DOHH2 (cell line): ENCODE measurements around the gene TMEM54.

Experiments
- EZH2phosphoT487 ChIP-seq: fragments of 200-600 bp; sonication (generic); IDR thresholded peaks from 2 replicates; pipeline ENCODE4 v1.6.1; 2017; ENCODE audit warnings: borderline replicate concordance, mild to moderate bottlenecking, antibody characterized with exemption, low read length, moderate library complexity, mixed read lengths
- TF ChIP-seq, protein P1 (sequence below): fragments of 200-600 bp; sonication (generic); IDR thresholded peaks from one replicate; pipeline ENCODE4 v1.5.1; 2014; ENCODE audit warnings: antibody characterized with exemption, mild to moderate bottlenecking, low read depth, low read length; ENCODE audit not compliant: poor library complexity, severe bottlenecking

DNA sequence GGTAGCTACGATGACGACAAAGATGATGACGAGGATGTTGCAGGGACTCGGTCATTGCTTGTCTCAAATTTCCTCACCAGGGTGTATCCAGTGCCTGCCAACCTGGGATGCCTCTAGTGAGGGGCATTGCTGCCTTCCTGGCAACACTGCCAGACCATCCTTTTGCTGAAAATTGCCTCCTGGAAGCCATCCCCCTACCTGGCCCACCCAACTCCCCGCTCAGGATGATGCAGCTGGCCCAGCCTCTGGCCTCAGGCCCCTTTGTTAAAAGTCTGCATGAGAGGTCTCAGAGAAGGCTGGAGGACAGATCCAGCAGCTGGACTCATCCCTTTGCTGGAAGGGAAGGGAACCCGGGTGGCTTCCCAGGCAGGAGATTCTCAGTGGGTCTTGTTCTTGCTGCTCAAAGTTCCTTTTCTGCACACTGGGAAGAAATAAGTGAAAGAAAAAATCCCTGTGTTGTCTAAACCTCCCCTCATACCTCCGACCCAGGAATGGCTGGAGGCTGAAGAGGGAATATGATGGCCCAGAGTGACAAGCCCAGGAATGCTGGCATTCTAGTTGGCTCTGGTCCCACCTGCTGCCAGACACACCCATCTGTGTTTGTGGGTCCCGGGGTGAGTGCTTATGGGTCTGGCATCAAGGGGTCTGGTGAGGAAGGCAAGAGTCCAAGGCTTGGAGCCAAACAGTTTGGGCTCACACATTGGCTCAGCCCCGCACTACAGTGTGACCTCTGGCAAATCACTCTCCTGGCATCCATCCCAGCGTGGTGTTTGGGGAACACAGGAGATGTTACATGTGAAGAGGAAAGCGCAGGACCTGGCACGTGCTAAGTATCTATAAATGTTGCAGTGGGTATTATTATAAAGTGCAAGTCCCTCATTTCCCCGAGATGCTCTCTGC, 23.7 kb downstream of the TMEM54 start:
- TF ChIP-seq, protein P1, sequence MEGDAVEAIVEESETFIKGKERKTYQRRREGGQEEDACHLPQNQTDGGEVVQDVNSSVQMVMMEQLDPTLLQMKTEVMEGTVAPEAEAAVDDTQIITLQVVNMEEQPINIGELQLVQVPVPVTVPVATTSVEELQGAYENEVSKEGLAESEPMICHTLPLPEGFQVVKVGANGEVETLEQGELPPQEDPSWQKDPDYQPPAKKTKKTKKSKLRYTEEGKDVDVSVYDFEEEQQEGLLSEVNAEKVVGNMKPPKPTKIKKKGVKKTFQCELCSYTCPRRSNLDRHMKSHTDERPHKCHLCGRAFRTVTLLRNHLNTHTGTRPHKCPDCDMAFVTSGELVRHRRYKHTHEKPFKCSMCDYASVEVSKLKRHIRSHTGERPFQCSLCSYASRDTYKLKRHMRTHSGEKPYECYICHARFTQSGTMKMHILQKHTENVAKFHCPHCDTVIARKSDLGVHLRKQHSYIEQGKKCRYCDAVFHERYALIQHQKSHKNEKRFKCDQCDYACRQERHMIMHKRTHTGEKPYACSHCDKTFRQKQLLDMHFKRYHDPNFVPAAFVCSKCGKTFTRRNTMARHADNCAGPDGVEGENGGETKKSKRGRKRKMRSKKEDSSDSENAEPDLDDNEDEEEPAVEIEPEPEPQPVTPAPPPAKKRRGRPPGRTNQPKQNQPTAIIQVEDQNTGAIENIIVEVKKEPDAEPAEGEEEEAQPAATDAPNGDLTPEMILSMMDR: no peak
- no peak for TF ChIP-seq EZH2phosphoT487
